Smooth muscle cell (in vitro differentiated cells): ENCODE measurements around the gene RALGAPA2. TPM values are rescaled to one million over a fixed set of nuclear protein-coding genes. Genes with fewer than 3 reads are reported as not detected.

Experiments used
- DNase-seq: peaks from one replicate; lab custom pipeline; 2025; ENCODE audit not compliant: unreplicated experiment; lab: John Stamatoyannopoulos, UW
- H2AFZ ChIP-seq: fragments of 200-600 bp; sonication (generic); 2 replicates; pipeline ENCODE4 v1.6.0; 2016; ENCODE audit warnings: antibody characterized with exemption, low read depth, mild to moderate bottlenecking
- H3F3A ChIP-seq: fragments of 200-600 bp; sonication (generic); 2 replicates; pipeline ENCODE4 v1.6.0; 2017; ENCODE audit warnings: antibody characterized with exemption, low read depth
- H3K27ac ChIP-seq: fragments of 200-600 bp; sonication (generic); 2 replicates; pipeline ENCODE4 v1.5.1; 2016; ENCODE audit warnings: low read depth, mild to moderate bottlenecking
- H3K27me3 ChIP-seq: fragments of 200-600 bp; sonication (generic); 2 replicates; pipeline ENCODE4 v1.6.1; 2016; ENCODE audit warnings: low read depth, mild to moderate bottlenecking
- H3K36me3 ChIP-seq: fragments of 200-600 bp; sonication (generic); 2 replicates; pipeline ENCODE4 v1.5.1; 2016; ENCODE audit warnings: low read depth
- H3K4me1 ChIP-seq: fragments of 200-600 bp; sonication (generic); 2 replicates; pipeline ENCODE4 v1.5.1; 2016; ENCODE audit warnings: low read depth
- H3K4me2 ChIP-seq: fragments of 200-600 bp; sonication (generic); 2 replicates; pipeline ENCODE4 v1.6.0; 2016; ENCODE audit warnings: mild to moderate bottlenecking
- H3K4me3 ChIP-seq: fragments of 200-600 bp; sonication (generic); 2 replicates; pipeline ENCODE4 v1.5.1; 2016; ENCODE audit warnings: mild to moderate bottlenecking
- H3K79me2 ChIP-seq: fragments of 200-600 bp; sonication (generic); 2 replicates; pipeline ENCODE4 v1.6.0; 2016; ENCODE audit warnings: low read depth, mild to moderate bottlenecking
- H3K9ac ChIP-seq: fragments of 200-600 bp; sonication (generic); 2 replicates; pipeline ENCODE4 v1.6.0; 2016; ENCODE audit warnings: low read depth
- H3K9me3 ChIP-seq: fragments of 200-600 bp; sonication (generic); replicated peaks from 2 replicates; pipeline ENCODE4 v1.5.1; 2016; ENCODE audit warnings: low read depth
- H4K20me1 ChIP-seq: fragments of 200-600 bp; sonication (generic); 2 replicates; pipeline ENCODE4 v1.6.0; 2016; ENCODE audit warnings: low read depth
- WGBS: methylation state at CpG from one replicate; pipeline ENCODE4 v1.1.7; 2016; ENCODE audit warnings: low lambda C conversion rate; 5-methylcytosine and 5-hydroxymethylcytosine counted together
- polyA plus RNA-seq: library from polyadenylated mRNA; unstranded; fragments of >200 nt; fragmentation: Nextera tagmentation; extraction: Ambion mirVana; gene quantifications from 2 replicates; pipeline ENCODE4 v1.2.1, GENCODE V29; 2016
- total RNA-seq: library from RNA; depleted of rRNA; stranded (reverse); fragments of >200 nt; gene quantifications from 2 replicates; pipeline ENCODE4 v1.2.3, GENCODE V29; 2014
- TF ChIP-seq, protein P1 (sequence below): fragments of 200-600 bp; sonication (generic); IDR thresholded peaks from 2 replicates; pipeline ENCODE4 v1.5.1; 2017; ENCODE audit warnings: borderline replicate concordance, mild to moderate bottlenecking, antibody characterized with exemption; ENCODE audit not compliant: insufficient read depth, poor library complexity, severe bottlenecking

RALGAPA2 gene
- total and polyA plus RNA-seq, 2 experiments from 2014 or later: 3.5 to 6.2 TPM

DNA sequence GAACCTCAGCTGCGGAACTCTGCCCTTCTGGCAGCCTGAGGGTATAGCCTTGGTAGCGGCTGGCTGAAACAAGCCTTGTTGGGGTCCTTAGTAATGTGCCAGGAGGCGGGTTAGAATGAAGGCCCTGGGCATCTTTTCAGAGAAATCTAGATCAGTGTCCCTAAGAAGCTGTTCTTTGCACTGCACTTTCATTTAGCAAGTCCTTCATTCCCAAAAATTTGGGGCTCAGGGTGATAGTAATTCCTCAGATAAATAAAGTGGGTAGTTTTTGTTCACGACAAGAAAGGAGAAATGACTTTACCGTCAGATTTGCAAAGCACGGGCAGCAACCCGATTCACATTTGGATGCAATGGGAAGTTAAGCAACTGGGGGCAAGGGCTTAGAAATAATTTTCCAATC is 341.4 kb downstream of the RALGAPA2 start:
- no peaks in the 10 kb centered on the region for H3F3A ChIP-seq
- no peak overlapping the region for H3K4me2 ChIP-seq
- H4K20me1 ChIP-seq: no peaks in the 10 kb centered on the region
- H3K9ac ChIP-seq: no peak overlapping the region
- H2AFZ ChIP-seq: no peak overlapping the region
- H3K27me3 ChIP-seq: peaks cover 97% of the 10 kb centered on the region
- DNase-seq: no peak
- no peak overlapping the region for H3K4me3 ChIP-seq
- H3K4me1 ChIP-seq: peaks cover 6% of the 10 kb centered on the region
- TF ChIP-seq, protein P1, sequence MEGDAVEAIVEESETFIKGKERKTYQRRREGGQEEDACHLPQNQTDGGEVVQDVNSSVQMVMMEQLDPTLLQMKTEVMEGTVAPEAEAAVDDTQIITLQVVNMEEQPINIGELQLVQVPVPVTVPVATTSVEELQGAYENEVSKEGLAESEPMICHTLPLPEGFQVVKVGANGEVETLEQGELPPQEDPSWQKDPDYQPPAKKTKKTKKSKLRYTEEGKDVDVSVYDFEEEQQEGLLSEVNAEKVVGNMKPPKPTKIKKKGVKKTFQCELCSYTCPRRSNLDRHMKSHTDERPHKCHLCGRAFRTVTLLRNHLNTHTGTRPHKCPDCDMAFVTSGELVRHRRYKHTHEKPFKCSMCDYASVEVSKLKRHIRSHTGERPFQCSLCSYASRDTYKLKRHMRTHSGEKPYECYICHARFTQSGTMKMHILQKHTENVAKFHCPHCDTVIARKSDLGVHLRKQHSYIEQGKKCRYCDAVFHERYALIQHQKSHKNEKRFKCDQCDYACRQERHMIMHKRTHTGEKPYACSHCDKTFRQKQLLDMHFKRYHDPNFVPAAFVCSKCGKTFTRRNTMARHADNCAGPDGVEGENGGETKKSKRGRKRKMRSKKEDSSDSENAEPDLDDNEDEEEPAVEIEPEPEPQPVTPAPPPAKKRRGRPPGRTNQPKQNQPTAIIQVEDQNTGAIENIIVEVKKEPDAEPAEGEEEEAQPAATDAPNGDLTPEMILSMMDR: no peak
- H3K27ac ChIP-seq: no peak overlapping the region
- no peaks in the 10 kb centered on the region for H3K9me3 ChIP-seq
- no peaks in the 10 kb centered on the region for H3K36me3 ChIP-seq
- no peaks in the 10 kb centered on the region for H3K79me2 ChIP-seq
- WGBS: 15% methylated on average over 7 of the region's 7 CpGs

DNA sequence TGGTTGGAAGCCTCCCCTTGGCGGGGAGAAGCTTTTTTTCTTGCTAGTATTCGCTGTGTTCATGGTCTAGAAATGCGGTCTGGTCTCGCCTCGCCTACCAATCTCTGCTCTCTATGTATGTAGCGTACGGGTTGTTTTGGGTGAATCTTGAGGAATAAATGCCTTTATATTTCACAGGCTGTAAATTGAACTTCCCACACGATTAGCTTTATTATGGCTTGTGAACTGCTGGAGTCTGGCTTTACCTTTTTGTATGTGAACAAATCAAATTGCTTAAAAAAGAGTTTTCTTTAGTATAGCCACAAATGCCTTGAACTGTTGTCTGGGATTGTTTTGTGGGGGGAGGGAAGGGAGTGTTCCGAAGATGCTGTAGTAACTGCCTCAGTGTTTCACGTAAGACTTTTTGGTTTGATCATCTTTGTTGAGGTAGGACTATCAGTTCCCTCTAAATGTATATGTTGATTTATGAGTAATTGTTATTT is 342.3 kb downstream of the RALGAPA2 start:
- TF ChIP-seq, protein P1: no peak
- Histone ChIP-seq H3K4me3 (no peak overlapping the region), H3K27ac (no peak overlapping the region), H2AFZ (no peak overlapping the region), H3K9ac (no peak overlapping the region), H3K9me3 (no peaks in the 10 kb centered on the region), H3K27me3 (peaks cover 97% of the 10 kb centered on the region), H3F3A (no peaks in the 10 kb centered on the region), H3K4me1 (peaks cover 6% of the 10 kb centered on the region), H3K79me2 (no peaks in the 10 kb centered on the region), H3K4me2 (no peak overlapping the region), H4K20me1 (no peaks in the 10 kb centered on the region), H3K36me3 (no peaks in the 10 kb centered on the region)
- no peak for DNase-seq
- WGBS: 7% methylated on average over 10 of the region's 10 CpGs

DNA sequence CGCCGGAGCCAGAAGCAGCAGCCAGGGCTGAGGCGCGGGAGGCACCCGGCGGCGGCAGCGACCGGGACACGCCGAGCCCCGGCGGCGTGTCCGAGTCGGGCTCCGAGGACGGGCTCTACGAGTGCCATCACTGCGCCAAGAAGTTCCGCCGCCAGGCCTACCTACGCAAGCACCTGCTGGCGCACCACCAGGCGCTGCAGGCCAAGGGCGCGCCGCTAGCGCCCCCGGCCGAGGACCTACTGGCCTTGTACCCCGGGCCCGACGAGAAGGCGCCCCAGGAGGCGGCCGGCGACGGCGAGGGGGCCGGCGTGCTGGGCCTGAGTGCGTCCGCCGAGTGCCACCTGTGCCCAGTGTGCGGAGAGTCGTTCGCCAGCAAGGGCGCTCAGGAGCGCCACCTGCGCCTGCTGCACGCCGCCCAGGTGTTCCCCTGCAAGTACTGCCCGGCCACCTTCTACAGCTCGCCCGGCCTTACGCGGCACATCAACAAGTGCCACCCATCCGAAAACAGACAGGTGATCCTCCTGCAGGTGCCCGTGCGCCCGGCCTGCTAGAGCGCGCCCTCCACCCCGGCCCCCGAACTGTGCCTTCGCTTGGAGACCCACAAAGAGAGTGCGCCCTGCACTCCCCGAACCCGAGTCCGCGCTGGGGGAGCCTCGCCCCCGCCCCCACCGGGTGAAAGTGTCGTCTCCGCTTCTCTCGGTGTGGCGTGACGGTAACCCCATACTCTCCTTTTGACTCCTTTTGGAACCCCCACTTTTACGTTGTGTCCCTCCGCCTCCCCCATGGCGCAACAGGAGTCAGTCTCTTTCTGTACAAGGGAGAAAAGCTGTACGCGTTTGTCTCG is 343.0 kb downstream of the RALGAPA2 start:
- peaks cover 6% of the 10 kb centered on the region for H3K4me1 ChIP-seq
- H3K4me2 ChIP-seq: peak overlapping the region; percentile 81
- no peaks in the 10 kb centered on the region for H3K36me3 ChIP-seq
- 3% methylated on average over 85 of the region's 86 CpGs for WGBS
- H3K79me2 ChIP-seq: no peaks in the 10 kb centered on the region
- H3K27ac ChIP-seq: no peak overlapping the region
- H3F3A ChIP-seq: no peaks in the 10 kb centered on the region
- H4K20me1 ChIP-seq: no peaks in the 10 kb centered on the region
- no peak for DNase-seq
- TF ChIP-seq, protein P1: no peak
- H3K9ac ChIP-seq: no peak overlapping the region
- no peak overlapping the region for H3K4me3 ChIP-seq
- H2AFZ ChIP-seq: no peak overlapping the region
- H3K27me3 ChIP-seq: peaks cover 97% of the 10 kb centered on the region
- H3K9me3 ChIP-seq: no peaks in the 10 kb centered on the region
